ENCODE measurements around the gene SSX2IP. TPM values are rescaled to one million over a fixed set of nuclear protein-coding genes. Genes with fewer than 3 reads are reported as not detected.
A peak's percentile ranks its signal among the peaks of the same experiment; 100 is the strongest.

Gene SSX2IP
- total and polyA plus RNA-seq, 4 donors = 3.7 to 21.8 (median 6.4) TPM

GRCh38 chr1:84603941-84604830 is 86.1 kb downstream of the SSX2IP start:
- Histone ChIP-seq H3K9me3 (ENCODE audit: control insufficient read depth in 4 of 4, low read length in 3 of 4) (peaks cover 8 to 29% (median 15%) of the 10 kb centered on the region in 4 donors), H3K4me3 (ENCODE audit: low read depth in 1 of 3, low read length in 3 of 3) (no peak overlapping the region), H3K27me3 (ENCODE audit: control insufficient read depth in 4 of 4, insufficient read depth in 4 of 4, low read length in 3 of 4) (no peaks in the 10 kb centered on the region), H3K36me3 (ENCODE audit: control insufficient read depth in 4 of 4, insufficient read depth in 3 of 4, low read depth in 1 of 4, low read length in 3 of 4) (peaks cover 0 to 2% (median 0%) of the 10 kb centered on the region in 4 donors), H3K27ac (ENCODE audit: low read depth in 1 of 2, low read length in 2 of 2) (peak overlapping the region in 1 of 2 donors; percentile 46), H3K9ac (ENCODE audit: low read depth in 1 of 2, low read length in 2 of 2) (no peak overlapping the region), H3K4me1 (ENCODE audit: control insufficient read depth in 4 of 4, insufficient read depth in 4 of 4, low read length in 3 of 4) (no peaks in the 10 kb centered on the region)
- WGBS = 68% methylated on average over 15 of the region's 15 CpGs
- no peak for DNase-seq (ENCODE audit: low spot score)
- TF ChIP-seq TAF1 (conservative IDR thresholded peaks at IDR 0.05) (no peak), FOXA2 (IDR thresholded peaks at IDR 0.05) (no peak), RXRA (IDR thresholded peaks at IDR 0.05) (no peak), ATF3 (IDR thresholded peaks at IDR 0.05) (no peak), CTCF (IDR thresholded peaks at IDR 0.05; ENCODE audit: low read depth, low read length, missing input control) (peak; percentile 18), RAD21 (IDR thresholded peaks at IDR 0.05) (peak; percentile 54 to 60), HNF4G (IDR thresholded peaks at IDR 0.05) (no peak), MAX (IDR thresholded peaks at IDR 0.05) (no peak), NR2F2 (IDR thresholded peaks at IDR 0.05) (no peak), REST (IDR thresholded peaks at IDR 0.05) (peak; percentile 26), YY1 (IDR thresholded peaks at IDR 0.05) (no peak)

- no peak for DNase-seq (ENCODE audit: low spot score)
- no peaks in the 10 kb centered on the region for H3K27me3 ChIP-seq (ENCODE audit: control insufficient read depth in 4 of 4, insufficient read depth in 4 of 4, low read length in 3 of 4)
- H3K9ac ChIP-seq (ENCODE audit: low read depth in 1 of 2, low read length in 2 of 2) = no peak overlapping the region
- H3K4me1 ChIP-seq (ENCODE audit: control insufficient read depth in 4 of 4, insufficient read depth in 4 of 4, low read length in 3 of 4) = no peaks in the 10 kb centered on the region
- 49% methylated on average over 2 of the region's 2 CpGs for WGBS
- H3K27ac ChIP-seq (ENCODE audit: low read depth in 1 of 2, low read length in 2 of 2) = peak overlapping the region in 1 of 2 donors; percentile 13
- TF ChIP-seq HNF4G (IDR thresholded peaks at IDR 0.05) (no peak), GABPA (IDR thresholded peaks at IDR 0.05 in 1 of 2, conservative IDR thresholded peaks at IDR 0.05 in 1 of 2) (no peak)
- H3K36me3 ChIP-seq (ENCODE audit: control insufficient read depth in 4 of 4, insufficient read depth in 3 of 4, low read depth in 1 of 4, low read length in 3 of 4) = peaks cover 0 to 2% (median 0%) of the 10 kb centered on the region in 4 donors
- H3K4me3 ChIP-seq (ENCODE audit: low read depth in 1 of 3, low read length in 3 of 3) = no peak overlapping the region
- peaks cover 8 to 29% (median 15%) of the 10 kb centered on the region in 4 donors for H3K9me3 ChIP-seq (ENCODE audit: control insufficient read depth in 4 of 4, low read length in 3 of 4)
Observed at GRCh38 chr1:84603223-84603622, 87.0 kb downstream of the SSX2IP start.

Data from liver (tissue), 9 donors.